HEK293 (cell line): ENCODE results near the gene LEMD1.

Source experiments
- CTCF ChIA-PET: fragments of 350-600 bp; formaldehyde crosslinking; extraction: SDS; loops from one replicate; lab custom pipeline; 2021; ENCODE audit warnings: antibody characterized with exemption; lab: Yijun Ruan, JAX
- POLR2A ChIA-PET: fragments of 300-600 bp; formaldehyde crosslinking; extraction: SDS; loops from one replicate; lab custom pipeline; 2020; ENCODE audit warnings: antibody characterized with exemption, inconsistent platforms; lab: Yijun Ruan, JAX
- H3K27ac ChIP-seq: fragments of 200-500 bp; sonication (Bioruptor generic); 2 replicates; pipeline ENCODE4 v1.5.1; 2014; ENCODE audit warnings: low read depth, low read length, control low read depth, inconsistent platforms; ENCODE audit errors: extremely low read depth
- H3K36me3 ChIP-seq, 2 experiments: fragments of 200-500 bp in 1 of 2; sonication (Bioruptor generic) in 1 of 2; 1 replicate in 1 of 2; 2 replicates in 1 of 2; pipeline ENCODE4 v1.5.1; 2014 to 2017; ENCODE audit warnings: inconsistent platforms in 2 of 2, low read length in 2 of 2; ENCODE audit not compliant: control insufficient read depth in 2 of 2, insufficient read depth in 1 of 2
- H3K4me1 ChIP-seq: fragments of 200-500 bp; sonication (Bioruptor generic); 2 replicates; pipeline ENCODE4 v1.5.1; 2014; ENCODE audit warnings: mild to moderate bottlenecking, low read length, inconsistent platforms; ENCODE audit not compliant: control insufficient read depth, insufficient read depth
- H3K4me3 ChIP-seq: 2 replicates; pipeline ENCODE4 v1.5.1; 2011; ENCODE audit warnings: low read depth, mild to moderate bottlenecking, control low read depth, low read length, moderate library complexity
- H3K9me3 ChIP-seq: fragments of 200-500 bp; sonication (Bioruptor generic); 2 replicates; pipeline ENCODE4 v1.5.1; 2014; ENCODE audit warnings: low read depth, low read length, inconsistent platforms; ENCODE audit not compliant: control insufficient read depth, insufficient read depth
- BCL11A ChIP-seq: fragments of 450-650 bp; formaldehyde crosslinking; IDR thresholded peaks from 2 replicates; pipeline ENCODE4 v1.5.1; 2016; ENCODE audit warnings: low read depth, missing biosample characterization, missing genetic modification characterization
- EGR2 ChIP-seq: fragments of 450-650 bp; formaldehyde crosslinking; IDR thresholded peaks from 2 replicates; pipeline ENCODE4 v1.5.1; 2016; ENCODE audit warnings: low read depth, missing biosample characterization, missing genetic modification characterization
- FEZF1 ChIP-seq: fragments of 450-650 bp; formaldehyde crosslinking; IDR thresholded peaks from 2 replicates; pipeline ENCODE4 v1.5.1; 2016; ENCODE audit warnings: missing biosample characterization, missing genetic modification characterization
- GLIS1 ChIP-seq: fragments of 450-650 bp; formaldehyde crosslinking; IDR thresholded peaks from 2 replicates; pipeline ENCODE4 v1.5.1; 2016; ENCODE audit warnings: missing biosample characterization, missing genetic modification characterization
- WT1 ChIP-seq: fragments of 450-650 bp; formaldehyde crosslinking; IDR thresholded peaks from 2 replicates; pipeline ENCODE4 v1.5.1; 2016; ENCODE audit warnings: missing biosample characterization, missing genetic modification characterization
- ZBTB10 ChIP-seq: fragments of 450-650 bp; formaldehyde crosslinking; IDR thresholded peaks from 2 replicates; pipeline ENCODE4 v1.5.1; 2016; ENCODE audit warnings: missing biosample characterization, missing genetic modification characterization
- ZBTB20 ChIP-seq: fragments of 450-650 bp; formaldehyde crosslinking; IDR thresholded peaks from 2 replicates; pipeline ENCODE4 v1.5.1; 2016; ENCODE audit warnings: missing biosample characterization, missing genetic modification characterization
- ZBTB26 ChIP-seq: fragments of 450-650 bp; formaldehyde crosslinking; optimal IDR thresholded peaks from 2 replicates; pipeline ENCODE3; 2016; ENCODE audit warnings: missing biosample characterization, mild to moderate bottlenecking, missing genetic modification characterization
- ZEB2 ChIP-seq: fragments of 450-650 bp; formaldehyde crosslinking; IDR thresholded peaks from 2 replicates; pipeline ENCODE4 v1.5.1; 2016; ENCODE audit warnings: missing biosample characterization, missing genetic modification characterization
- ZFHX2 ChIP-seq: fragments of 450-650 bp; formaldehyde crosslinking; conservative IDR thresholded peaks from 2 replicates; pipeline ENCODE4 v1.5.1; 2016; ENCODE audit warnings: missing biosample characterization, missing genetic modification characterization
- ZFP41 ChIP-seq: fragments of 450-650 bp; formaldehyde crosslinking; IDR thresholded peaks from 2 replicates; pipeline ENCODE4 v1.5.1; 2016; ENCODE audit warnings: missing biosample characterization, missing genetic modification characterization, borderline replicate concordance
- ZNF157 ChIP-seq: fragments of 450-650 bp; formaldehyde crosslinking; IDR thresholded peaks from 2 replicates; pipeline ENCODE4 v1.5.1; 2016; ENCODE audit warnings: missing biosample characterization, missing genetic modification characterization
- ZNF214 ChIP-seq: fragments of 450-650 bp; formaldehyde crosslinking; IDR thresholded peaks from 2 replicates; pipeline ENCODE4 v1.5.1; 2017; ENCODE audit warnings: missing biosample characterization, mild to moderate bottlenecking, missing genetic modification characterization, borderline replicate concordance
- ZNF280C ChIP-seq: fragments of 450-650 bp; formaldehyde crosslinking; IDR thresholded peaks from 2 replicates; pipeline ENCODE4 v1.5.1; 2016; ENCODE audit warnings: missing biosample characterization, missing genetic modification characterization
- ZNF394 ChIP-seq: fragments of 450-650 bp; formaldehyde crosslinking; IDR thresholded peaks from 2 replicates; pipeline ENCODE4 v1.5.1; 2016; ENCODE audit warnings: missing biosample characterization, missing genetic modification characterization, mild to moderate bottlenecking, moderate library complexity, borderline replicate concordance
- ZNF660 ChIP-seq: fragments of 450-650 bp; IDR thresholded peaks from 2 replicates; pipeline ENCODE4 v1.5.1; 2018; ENCODE audit warnings: missing biosample characterization, mild to moderate bottlenecking, missing genetic modification characterization
- ZNF664 ChIP-seq: fragments of 450-650 bp; formaldehyde crosslinking; IDR thresholded peaks from 2 replicates; pipeline ENCODE4 v1.5.1; 2016; ENCODE audit warnings: missing biosample characterization, missing genetic modification characterization
- ZNF792 ChIP-seq: fragments of 450-650 bp; formaldehyde crosslinking; IDR thresholded peaks from 2 replicates; pipeline ENCODE4 v1.5.1; 2016; ENCODE audit warnings: missing biosample characterization, missing genetic modification characterization
- TF ChIP-seq, protein P1 (sequence below): fragments of 450-650 bp; formaldehyde crosslinking; IDR thresholded peaks from 2 replicates; pipeline ENCODE4 v1.5.1; 2016; ENCODE audit warnings: missing biosample characterization, missing genetic modification characterization
- TF ChIP-seq, protein P2 (sequence below): fragments of 450-650 bp; IDR thresholded peaks from 2 replicates; pipeline ENCODE4 v1.5.1; 2018; ENCODE audit warnings: missing biosample characterization, missing genetic modification characterization
- TF ChIP-seq, protein P3 (sequence below): fragments of 450-650 bp; formaldehyde crosslinking; IDR thresholded peaks from 2 replicates; pipeline ENCODE4 v1.5.1; 2016; ENCODE audit warnings: missing biosample characterization, missing genetic modification characterization
- TF ChIP-seq, protein P4 (sequence below): fragments of 450-650 bp; formaldehyde crosslinking; IDR thresholded peaks from 2 replicates; pipeline ENCODE4 v1.5.1; 2016; ENCODE audit warnings: missing biosample characterization, missing genetic modification characterization, low read depth

The LEMD1 gene

GRCh38 chr1:205344066-205344928 lies 77.6 kb downstream of the LEMD1 start:
- Histone ChIP-seq H3K4me3 (peak overlapping the region; percentile 45), H3K9me3 (no peaks in the 10 kb centered on the region), H3K27ac (no peak overlapping the region; the same call in 1 of the 2 replicates), H3K4me1 (peaks cover 5% of the 10 kb centered on the region; the same call in 1 of the 2 replicates), H3K36me3 (no peaks in the 10 kb centered on the region)
- ChIA-PET CTCF (interaction anchor here (2.2 to 2.8 kb wide), 3 partner anchors 8 to 71 kb away, joined by 7 to 18 read pairs (median 18); no protein-coding TSS in a partner anchor), POLR2A (no interaction called here)
- no peak for TF ChIP-seq ZNF214 (tag by site-specific recombination)
- no peak for TF ChIP-seq ZNF280C (tag by site-specific recombination)
- peak; percentile 76 for TF ChIP-seq FEZF1 (tag by site-specific recombination)
- TF ChIP-seq ZFP41 (tag by site-specific recombination): no peak
- TF ChIP-seq, protein P1, sequence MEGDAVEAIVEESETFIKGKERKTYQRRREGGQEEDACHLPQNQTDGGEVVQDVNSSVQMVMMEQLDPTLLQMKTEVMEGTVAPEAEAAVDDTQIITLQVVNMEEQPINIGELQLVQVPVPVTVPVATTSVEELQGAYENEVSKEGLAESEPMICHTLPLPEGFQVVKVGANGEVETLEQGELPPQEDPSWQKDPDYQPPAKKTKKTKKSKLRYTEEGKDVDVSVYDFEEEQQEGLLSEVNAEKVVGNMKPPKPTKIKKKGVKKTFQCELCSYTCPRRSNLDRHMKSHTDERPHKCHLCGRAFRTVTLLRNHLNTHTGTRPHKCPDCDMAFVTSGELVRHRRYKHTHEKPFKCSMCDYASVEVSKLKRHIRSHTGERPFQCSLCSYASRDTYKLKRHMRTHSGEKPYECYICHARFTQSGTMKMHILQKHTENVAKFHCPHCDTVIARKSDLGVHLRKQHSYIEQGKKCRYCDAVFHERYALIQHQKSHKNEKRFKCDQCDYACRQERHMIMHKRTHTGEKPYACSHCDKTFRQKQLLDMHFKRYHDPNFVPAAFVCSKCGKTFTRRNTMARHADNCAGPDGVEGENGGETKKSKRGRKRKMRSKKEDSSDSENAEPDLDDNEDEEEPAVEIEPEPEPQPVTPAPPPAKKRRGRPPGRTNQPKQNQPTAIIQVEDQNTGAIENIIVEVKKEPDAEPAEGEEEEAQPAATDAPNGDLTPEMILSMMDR (tag by site-specific recombination): peak; percentile 46; the same call in 1 of the 2 replicates
- TF ChIP-seq ZNF792 (tag by site-specific recombination): 0 out of 2 replicates have a peak, but pooled peaks have one; percentile 24
- TF ChIP-seq ZBTB10 (tag by site-specific recombination): no peak
- TF ChIP-seq GLIS1 (tag by site-specific recombination): peak; percentile 93
- TF ChIP-seq ZNF664 (tag by site-specific recombination): peak; percentile 40; the same call in 1 of the 2 replicates
- TF ChIP-seq ZEB2 (tag by site-specific recombination): peak; percentile 94
- TF ChIP-seq, protein P2, sequence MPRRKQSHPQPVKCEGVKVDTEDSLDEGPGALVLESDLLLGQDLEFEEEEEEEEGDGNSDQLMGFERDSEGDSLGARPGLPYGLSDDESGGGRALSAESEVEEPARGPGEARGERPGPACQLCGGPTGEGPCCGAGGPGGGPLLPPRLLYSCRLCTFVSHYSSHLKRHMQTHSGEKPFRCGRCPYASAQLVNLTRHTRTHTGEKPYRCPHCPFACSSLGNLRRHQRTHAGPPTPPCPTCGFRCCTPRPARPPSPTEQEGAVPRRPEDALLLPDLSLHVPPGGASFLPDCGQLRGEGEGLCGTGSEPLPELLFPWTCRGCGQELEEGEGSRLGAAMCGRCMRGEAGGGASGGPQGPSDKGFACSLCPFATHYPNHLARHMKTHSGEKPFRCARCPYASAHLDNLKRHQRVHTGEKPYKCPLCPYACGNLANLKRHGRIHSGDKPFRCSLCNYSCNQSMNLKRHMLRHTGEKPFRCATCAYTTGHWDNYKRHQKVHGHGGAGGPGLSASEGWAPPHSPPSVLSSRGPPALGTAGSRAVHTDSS (tag by site-specific recombination): 0 out of 2 replicates have a peak, but pooled peaks have one; percentile 8
- peak; percentile 92 for TF ChIP-seq ZFHX2 (tag by site-specific recombination)
- TF ChIP-seq BCL11A (tag by site-specific recombination): peak; percentile 67; the same call in 1 of the 2 replicates
- peak; percentile 39; the same call in 1 of the 2 replicates for TF ChIP-seq ZBTB20
- peak; percentile 80 for TF ChIP-seq WT1
- TF ChIP-seq ZBTB26 (tag by site-specific recombination): peak; percentile 78
- TF ChIP-seq ZNF157 (tag by site-specific recombination): no peak
- TF ChIP-seq, protein P3, sequence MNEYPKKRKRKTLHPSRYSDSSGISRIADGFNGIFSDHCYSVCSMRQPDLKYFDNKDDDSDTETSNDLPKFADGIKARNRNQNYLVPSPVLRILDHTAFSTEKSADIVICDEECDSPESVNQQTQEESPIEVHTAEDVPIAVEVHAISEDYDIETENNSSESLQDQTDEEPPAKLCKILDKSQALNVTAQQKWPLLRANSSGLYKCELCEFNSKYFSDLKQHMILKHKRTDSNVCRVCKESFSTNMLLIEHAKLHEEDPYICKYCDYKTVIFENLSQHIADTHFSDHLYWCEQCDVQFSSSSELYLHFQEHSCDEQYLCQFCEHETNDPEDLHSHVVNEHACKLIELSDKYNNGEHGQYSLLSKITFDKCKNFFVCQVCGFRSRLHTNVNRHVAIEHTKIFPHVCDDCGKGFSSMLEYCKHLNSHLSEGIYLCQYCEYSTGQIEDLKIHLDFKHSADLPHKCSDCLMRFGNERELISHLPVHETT (tag by site-specific recombination): no peak
- TF ChIP-seq EGR2 (tag by site-specific recombination): peak; percentile 90
- TF ChIP-seq, protein P4, sequence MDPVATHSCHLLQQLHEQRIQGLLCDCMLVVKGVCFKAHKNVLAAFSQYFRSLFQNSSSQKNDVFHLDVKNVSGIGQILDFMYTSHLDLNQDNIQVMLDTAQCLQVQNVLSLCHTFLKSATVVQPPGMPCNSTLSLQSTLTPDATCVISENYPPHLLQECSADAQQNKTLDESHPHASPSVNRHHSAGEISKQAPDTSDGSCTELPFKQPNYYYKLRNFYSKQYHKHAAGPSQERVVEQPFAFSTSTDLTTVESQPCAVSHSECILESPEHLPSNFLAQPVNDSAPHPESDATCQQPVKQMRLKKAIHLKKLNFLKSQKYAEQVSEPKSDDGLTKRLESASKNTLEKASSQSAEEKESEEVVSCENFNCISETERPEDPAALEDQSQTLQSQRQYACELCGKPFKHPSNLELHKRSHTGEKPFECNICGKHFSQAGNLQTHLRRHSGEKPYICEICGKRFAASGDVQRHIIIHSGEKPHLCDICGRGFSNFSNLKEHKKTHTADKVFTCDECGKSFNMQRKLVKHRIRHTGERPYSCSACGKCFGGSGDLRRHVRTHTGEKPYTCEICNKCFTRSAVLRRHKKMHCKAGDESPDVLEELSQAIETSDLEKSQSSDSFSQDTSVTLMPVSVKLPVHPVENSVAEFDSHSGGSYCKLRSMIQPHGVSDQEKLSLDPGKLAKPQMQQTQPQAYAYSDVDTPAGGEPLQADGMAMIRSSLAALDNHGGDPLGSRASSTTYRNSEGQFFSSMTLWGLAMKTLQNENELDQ (tag by site-specific recombination): no peak
- TF ChIP-seq ZNF660 (tag by site-specific recombination): no peak
- peak; percentile 83 for TF ChIP-seq ZNF394 (tag by site-specific recombination)
